ENCODE data around the gene CPEB1.

GRCh38 chr15:82611348-82611747 lies 35.8 kb downstream of the CPEB1 start:
- TF ChIP-seq REST (IDR thresholded peaks at IDR 0.05) (no peak), CTCF (IDR thresholded peaks at IDR 0.05) (no peak), RAD21 (conservative IDR thresholded peaks at IDR 0.05 in 1 of 2, IDR thresholded peaks at IDR 0.05 in 1 of 2) (no peak), CBX2 (IDR thresholded peaks at IDR 0.05; ENCODE audit: borderline replicate concordance, low read depth) (no peak)

All from A549 (cell line).